HepG2 (cell line): ENCODE measurements around the gene TMEM145. TPM values are rescaled to one million over a fixed set of nuclear protein-coding genes. Genes with fewer than 3 reads are reported as not detected.
A peak's percentile ranks its signal among the peaks of the same experiment; 100 is the strongest.

ENCODE experiments used
- KLF9 ChIP-seq: IDR thresholded peaks from 2 replicates; pipeline ENCODE4 v1.6.1; 2016; ENCODE audit warnings: low read depth
- RARA ChIP-seq: IDR thresholded peaks from 2 replicates; pipeline ENCODE4 v1.6.1; 2016; ENCODE audit warnings: missing genetic modification reagents, missing compliant biosample characterization
- ZBTB1 ChIP-seq: sonication (generic); formaldehyde crosslinking; IDR thresholded peaks from 2 replicates; pipeline ENCODE4 v1.4.0; 2020; ENCODE audit warnings: missing genetic modification reagents, borderline replicate concordance
- ZNF550 ChIP-seq: sonication (generic); formaldehyde crosslinking; IDR thresholded peaks from 2 replicates; pipeline ENCODE4 v1.4.0; 2020; ENCODE audit warnings: mild to moderate bottlenecking, missing genetic modification reagents, borderline replicate concordance
- polyA plus RNA-seq, 8 experiments: library from polyadenylated mRNA; depleted of rRNA in 3 of 8; stranded (reverse) in 7 of 8; unstranded in 1 of 8; fragments of >200 nt; fragmentation: Illumina TruSeq in 4 of 8; extraction: Trizol in 4 of 8; gene quantifications; 2 replicates each; pipeline versions ENCODE4 v1.2.1 to v1.2.3, GENCODE V29; 2011 to 2016; ENCODE audit warnings: low read depth in 4 of 8, missing spikeins in 1 of 8, mixed read lengths in 1 of 8; ENCODE audit not compliant: insufficient read depth in 1 of 8
- total RNA-seq, 5 experiments: library from RNA; depleted of rRNA; stranded (reverse); fragments of >200 nt; fragmentation: Illumina TruSeq; extraction: Trizol; gene quantifications; 2 replicates each; pipeline ENCODE4 v1.2.3, GENCODE V29; 2016; ENCODE audit warnings: low read depth in 1 of 5
- TF ChIP-seq, protein P1 (sequence below): sonication (generic); formaldehyde crosslinking; IDR thresholded peaks from 2 replicates; pipeline ENCODE4 v1.5.0; 2020; ENCODE audit warnings: mild to moderate bottlenecking, missing genetic modification reagents, borderline replicate concordance
- TF ChIP-seq, protein P2 (sequence below): sonication (generic); formaldehyde crosslinking; IDR thresholded peaks from 2 replicates; pipeline ENCODE4 v1.5.1; 2020; ENCODE audit warnings: missing genetic modification reagents, mild to moderate bottlenecking, borderline replicate concordance
- TF ChIP-seq, protein P3 (sequence below): sonication (generic); formaldehyde crosslinking; IDR thresholded peaks from 2 replicates; pipeline ENCODE4 v1.4.0; 2020; ENCODE audit warnings: missing genetic modification reagents
- TF ChIP-seq, protein P4 (sequence below): conservative IDR thresholded peaks from 2 replicates; pipeline ENCODE4 v1.6.1; 2018; ENCODE audit warnings: missing genetic modification reagents
- TF ChIP-seq, protein P5 (sequence below), 2 experiments: sonication (generic) in 1 of 2; formaldehyde crosslinking in 1 of 2; IDR thresholded peaks; 2 replicates each; pipeline versions ENCODE4 v1.4.0 to v1.6.1; 2016 to 2020; ENCODE audit warnings: borderline replicate concordance in 1 of 2, low read depth in 1 of 2, mild to moderate bottlenecking in 1 of 2, missing genetic modification reagents in 1 of 2

The TMEM145 gene
- total and polyA plus RNA-seq, 2 of the 13 experiments (the other 11 are each of a cell fraction or from before 2014, with no cell fraction given) = 0.07 to 5.1 TPM

DNA sequence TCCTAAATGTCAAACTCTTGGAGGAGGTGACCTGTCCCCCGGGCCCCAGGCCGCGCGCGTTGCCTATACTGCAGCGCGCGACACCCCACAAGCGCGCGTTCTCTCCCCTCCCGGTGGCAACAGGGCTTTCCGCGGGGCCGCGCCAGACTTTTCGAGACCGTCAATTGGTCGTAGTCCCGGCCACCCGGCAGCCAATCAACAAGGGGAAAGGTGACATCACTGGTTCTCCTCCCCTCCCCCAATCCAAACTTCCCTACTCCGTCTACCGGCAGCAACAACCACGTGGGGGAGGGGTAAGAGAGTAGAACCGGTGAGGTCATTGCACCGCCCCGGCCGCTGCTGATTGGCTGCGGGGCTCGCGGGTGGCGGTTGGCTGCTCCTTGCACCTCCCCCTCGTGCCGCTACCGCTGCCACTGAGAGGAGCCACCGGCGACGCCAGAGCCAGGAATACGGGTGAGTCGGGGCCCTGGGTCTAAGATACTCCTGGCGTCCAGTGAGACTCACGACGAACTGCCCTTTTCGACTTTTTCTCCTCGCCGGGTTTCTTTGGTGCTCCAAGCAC, 44.9 kb upstream of the TMEM145 start (continued):
- no peak for TF ChIP-seq ZBTB1 (CRISPR knock-in tag)
- no peak for TF ChIP-seq ZNF550 (CRISPR knock-in tag)
- no peak for TF ChIP-seq RARA (CRISPR knock-in tag)
- TF ChIP-seq, protein P1, sequence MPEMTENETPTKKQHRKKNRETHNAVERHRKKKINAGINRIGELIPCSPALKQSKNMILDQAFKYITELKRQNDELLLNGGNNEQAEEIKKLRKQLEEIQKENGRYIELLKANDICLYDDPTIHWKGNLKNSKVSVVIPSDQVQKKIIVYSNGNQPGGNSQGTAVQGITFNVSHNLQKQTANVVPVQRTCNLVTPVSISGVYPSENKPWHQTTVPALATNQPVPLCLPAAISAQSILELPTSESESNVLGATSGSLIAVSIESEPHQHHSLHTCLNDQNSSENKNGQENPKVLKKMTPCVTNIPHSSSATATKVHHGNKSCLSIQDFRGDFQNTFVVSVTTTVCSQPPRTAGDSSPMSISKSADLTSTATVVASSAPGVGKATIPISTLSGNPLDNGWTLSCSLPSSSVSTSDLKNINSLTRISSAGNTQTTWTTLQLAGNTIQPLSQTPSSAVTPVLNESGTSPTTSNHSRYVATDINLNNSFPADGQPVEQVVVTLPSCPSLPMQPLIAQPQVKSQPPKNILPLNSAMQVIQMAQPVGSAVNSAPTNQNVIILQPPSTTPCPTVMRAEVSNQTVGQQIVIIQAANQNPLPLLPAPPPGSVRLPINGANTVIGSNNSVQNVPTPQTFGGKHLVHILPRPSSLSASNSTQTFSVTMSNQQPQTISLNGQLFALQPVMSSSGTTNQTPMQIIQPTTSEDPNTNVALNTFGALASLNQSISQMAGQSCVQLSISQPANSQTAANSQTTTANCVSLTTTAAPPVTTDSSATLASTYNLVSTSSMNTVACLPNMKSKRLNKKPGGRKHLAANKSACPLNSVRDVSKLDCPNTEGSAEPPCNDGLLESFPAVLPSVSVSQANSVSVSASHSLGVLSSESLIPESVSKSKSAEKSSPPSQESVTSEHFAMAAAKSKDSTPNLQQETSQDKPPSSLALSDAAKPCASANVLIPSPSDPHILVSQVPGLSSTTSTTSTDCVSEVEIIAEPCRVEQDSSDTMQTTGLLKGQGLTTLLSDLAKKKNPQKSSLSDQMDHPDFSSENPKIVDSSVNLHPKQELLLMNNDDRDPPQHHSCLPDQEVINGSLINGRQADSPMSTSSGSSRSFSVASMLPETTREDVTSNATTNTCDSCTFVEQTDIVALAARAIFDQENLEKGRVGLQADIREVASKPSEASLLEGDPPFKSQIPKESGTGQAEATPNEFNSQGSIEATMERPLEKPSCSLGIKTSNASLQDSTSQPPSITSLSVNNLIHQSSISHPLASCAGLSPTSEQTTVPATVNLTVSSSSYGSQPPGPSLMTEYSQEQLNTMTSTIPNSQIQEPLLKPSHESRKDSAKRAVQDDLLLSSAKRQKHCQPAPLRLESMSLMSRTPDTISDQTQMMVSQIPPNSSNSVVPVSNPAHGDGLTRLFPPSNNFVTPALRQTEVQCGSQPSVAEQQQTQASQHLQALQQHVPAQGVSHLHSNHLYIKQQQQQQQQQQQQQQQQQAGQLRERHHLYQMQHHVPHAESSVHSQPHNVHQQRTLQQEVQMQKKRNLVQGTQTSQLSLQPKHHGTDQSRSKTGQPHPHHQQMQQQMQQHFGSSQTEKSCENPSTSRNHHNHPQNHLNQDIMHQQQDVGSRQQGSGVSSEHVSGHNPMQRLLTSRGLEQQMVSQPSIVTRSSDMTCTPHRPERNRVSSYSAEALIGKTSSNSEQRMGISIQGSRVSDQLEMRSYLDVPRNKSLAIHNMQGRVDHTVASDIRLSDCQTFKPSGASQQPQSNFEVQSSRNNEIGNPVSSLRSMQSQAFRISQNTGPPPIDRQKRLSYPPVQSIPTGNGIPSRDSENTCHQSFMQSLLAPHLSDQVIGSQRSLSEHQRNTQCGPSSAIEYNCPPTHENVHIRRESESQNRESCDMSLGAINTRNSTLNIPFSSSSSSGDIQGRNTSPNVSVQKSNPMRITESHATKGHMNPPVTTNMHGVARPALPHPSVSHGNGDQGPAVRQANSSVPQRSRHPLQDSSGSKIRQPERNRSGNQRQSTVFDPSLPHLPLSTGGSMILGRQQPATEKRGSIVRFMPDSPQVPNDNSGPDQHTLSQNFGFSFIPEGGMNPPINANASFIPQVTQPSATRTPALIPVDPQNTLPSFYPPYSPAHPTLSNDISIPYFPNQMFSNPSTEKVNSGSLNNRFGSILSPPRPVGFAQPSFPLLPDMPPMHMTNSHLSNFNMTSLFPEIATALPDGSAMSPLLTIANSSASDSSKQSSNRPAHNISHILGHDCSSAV (CRISPR knock-in tag) = no peak
- TF ChIP-seq KLF9 = no peak
- TF ChIP-seq, protein P2, sequence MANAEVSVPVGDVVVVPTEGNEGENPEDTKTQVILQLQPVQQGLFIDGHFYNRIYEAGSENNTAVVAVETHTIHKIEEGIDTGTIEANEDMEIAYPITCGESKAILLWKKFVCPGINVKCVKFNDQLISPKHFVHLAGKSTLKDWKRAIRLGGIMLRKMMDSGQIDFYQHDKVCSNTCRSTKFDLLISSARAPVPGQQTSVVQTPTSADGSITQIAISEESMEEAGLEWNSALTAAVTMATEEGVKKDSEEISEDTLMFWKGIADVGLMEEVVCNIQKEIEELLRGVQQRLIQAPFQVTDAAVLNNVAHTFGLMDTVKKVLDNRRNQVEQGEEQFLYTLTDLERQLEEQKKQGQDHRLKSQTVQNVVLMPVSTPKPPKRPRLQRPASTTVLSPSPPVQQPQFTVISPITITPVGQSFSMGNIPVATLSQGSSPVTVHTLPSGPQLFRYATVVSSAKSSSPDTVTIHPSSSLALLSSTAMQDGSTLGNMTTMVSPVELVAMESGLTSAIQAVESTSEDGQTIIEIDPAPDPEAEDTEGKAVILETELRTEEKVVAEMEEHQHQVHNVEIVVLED = peak; percentile 69; the same call in 1 of the 2 replicates
- TF ChIP-seq, protein P3, sequence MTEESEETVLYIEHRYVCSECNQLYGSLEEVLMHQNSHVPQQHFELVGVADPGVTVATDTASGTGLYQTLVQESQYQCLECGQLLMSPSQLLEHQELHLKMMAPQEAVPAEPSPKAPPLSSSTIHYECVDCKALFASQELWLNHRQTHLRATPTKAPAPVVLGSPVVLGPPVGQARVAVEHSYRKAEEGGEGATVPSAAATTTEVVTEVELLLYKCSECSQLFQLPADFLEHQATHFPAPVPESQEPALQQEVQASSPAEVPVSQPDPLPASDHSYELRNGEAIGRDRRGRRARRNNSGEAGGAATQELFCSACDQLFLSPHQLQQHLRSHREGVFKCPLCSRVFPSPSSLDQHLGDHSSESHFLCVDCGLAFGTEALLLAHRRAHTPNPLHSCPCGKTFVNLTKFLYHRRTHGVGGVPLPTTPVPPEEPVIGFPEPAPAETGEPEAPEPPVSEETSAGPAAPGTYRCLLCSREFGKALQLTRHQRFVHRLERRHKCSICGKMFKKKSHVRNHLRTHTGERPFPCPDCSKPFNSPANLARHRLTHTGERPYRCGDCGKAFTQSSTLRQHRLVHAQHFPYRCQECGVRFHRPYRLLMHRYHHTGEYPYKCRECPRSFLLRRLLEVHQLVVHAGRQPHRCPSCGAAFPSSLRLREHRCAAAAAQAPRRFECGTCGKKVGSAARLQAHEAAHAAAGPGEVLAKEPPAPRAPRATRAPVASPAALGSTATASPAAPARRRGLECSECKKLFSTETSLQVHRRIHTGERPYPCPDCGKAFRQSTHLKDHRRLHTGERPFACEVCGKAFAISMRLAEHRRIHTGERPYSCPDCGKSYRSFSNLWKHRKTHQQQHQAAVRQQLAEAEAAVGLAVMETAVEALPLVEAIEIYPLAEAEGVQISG (CRISPR knock-in tag) = peak; percentile 71
- TF ChIP-seq, protein P4, sequence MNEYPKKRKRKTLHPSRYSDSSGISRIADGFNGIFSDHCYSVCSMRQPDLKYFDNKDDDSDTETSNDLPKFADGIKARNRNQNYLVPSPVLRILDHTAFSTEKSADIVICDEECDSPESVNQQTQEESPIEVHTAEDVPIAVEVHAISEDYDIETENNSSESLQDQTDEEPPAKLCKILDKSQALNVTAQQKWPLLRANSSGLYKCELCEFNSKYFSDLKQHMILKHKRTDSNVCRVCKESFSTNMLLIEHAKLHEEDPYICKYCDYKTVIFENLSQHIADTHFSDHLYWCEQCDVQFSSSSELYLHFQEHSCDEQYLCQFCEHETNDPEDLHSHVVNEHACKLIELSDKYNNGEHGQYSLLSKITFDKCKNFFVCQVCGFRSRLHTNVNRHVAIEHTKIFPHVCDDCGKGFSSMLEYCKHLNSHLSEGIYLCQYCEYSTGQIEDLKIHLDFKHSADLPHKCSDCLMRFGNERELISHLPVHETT = peak; percentile 67; the same call in 1 of the 2 replicates
- TF ChIP-seq, protein P5, sequence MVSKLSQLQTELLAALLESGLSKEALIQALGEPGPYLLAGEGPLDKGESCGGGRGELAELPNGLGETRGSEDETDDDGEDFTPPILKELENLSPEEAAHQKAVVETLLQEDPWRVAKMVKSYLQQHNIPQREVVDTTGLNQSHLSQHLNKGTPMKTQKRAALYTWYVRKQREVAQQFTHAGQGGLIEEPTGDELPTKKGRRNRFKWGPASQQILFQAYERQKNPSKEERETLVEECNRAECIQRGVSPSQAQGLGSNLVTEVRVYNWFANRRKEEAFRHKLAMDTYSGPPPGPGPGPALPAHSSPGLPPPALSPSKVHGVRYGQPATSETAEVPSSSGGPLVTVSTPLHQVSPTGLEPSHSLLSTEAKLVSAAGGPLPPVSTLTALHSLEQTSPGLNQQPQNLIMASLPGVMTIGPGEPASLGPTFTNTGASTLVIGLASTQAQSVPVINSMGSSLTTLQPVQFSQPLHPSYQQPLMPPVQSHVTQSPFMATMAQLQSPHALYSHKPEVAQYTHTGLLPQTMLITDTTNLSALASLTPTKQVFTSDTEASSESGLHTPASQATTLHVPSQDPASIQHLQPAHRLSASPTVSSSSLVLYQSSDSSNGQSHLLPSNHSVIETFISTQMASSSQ (IDR thresholded peaks at IDR 0.05; ENCODE audit: low read depth) = no peak
- TF ChIP-seq, protein P5 (CRISPR knock-in tag; IDR thresholded peaks at IDR 0.05; ENCODE audit: borderline replicate concordance) = no peak
